Endothelial cell (in vitro differentiated cells): ENCODE results near the gene RETSAT. TPM values are rescaled to one million over a fixed set of nuclear protein-coding genes. Genes with fewer than 3 reads are reported as not detected.

Experiments
- DNase-seq: peaks from one replicate; pipeline ENCODE4 v3.0.0; 2021; ENCODE audit warnings: low spot score
- H3K27ac Mint-ChIP-seq: one replicate; pipeline ENCODE4 v1.8.0; 2021; ENCODE audit warnings: mixed read lengths, inconsistent platforms; ENCODE audit not compliant: unreplicated experiment
- H3K27me3 Mint-ChIP-seq: one replicate; pipeline ENCODE4 v1.8.0; 2021; ENCODE audit warnings: mild to moderate bottlenecking, moderate library complexity, mixed read lengths, inconsistent platforms; ENCODE audit not compliant: unreplicated experiment
- H3K36me3 Mint-ChIP-seq: one replicate; pipeline ENCODE4 v1.8.0; 2021; ENCODE audit warnings: mild to moderate bottlenecking, low read depth, mixed read lengths, inconsistent platforms; ENCODE audit not compliant: unreplicated experiment
- H3K4me1 Mint-ChIP-seq: one replicate; pipeline ENCODE4 v1.8.0; 2021; ENCODE audit warnings: mild to moderate bottlenecking, mixed read lengths, inconsistent platforms; ENCODE audit not compliant: unreplicated experiment
- H3K4me3 Mint-ChIP-seq: one replicate; pipeline ENCODE4 v1.8.0; 2021; ENCODE audit warnings: mild to moderate bottlenecking, mixed read lengths, inconsistent platforms; ENCODE audit not compliant: unreplicated experiment
- H3K9me3 Mint-ChIP-seq: one replicate; pipeline ENCODE4 v1.8.0; 2021; ENCODE audit warnings: mixed read lengths, inconsistent platforms; ENCODE audit not compliant: unreplicated experiment
- CTCF ChIP-seq: fragments of 200-600 bp; sonication (generic); IDR thresholded peaks from one replicate; pipeline ENCODE4 v1.5.0; 2021; ENCODE audit warnings: antibody characterized with exemption; ENCODE audit not compliant: unreplicated experiment
- total RNA-seq: library from RNA; stranded (reverse); fragmentation: NEBNext Ultra II Directional; extraction: Animal tissue kit (Norgen Biotek cat#: 25700); gene quantifications from one replicate; pipeline ENCODE4 v1.2.1, GENCODE V29; 2021; ENCODE audit not compliant: unreplicated experiment

Gene RETSAT
- total RNA-seq, 1 donor from 2014 or later, result 37.0 TPM

- H3K27ac Mint-ChIP-seq, result no peak overlapping the region
- TF ChIP-seq CTCF, result no peak
- H3K4me3 Mint-ChIP-seq, result peak overlapping the region; percentile 22
- peaks cover 8% of the 10 kb centered on the region for H3K4me1 Mint-ChIP-seq
- H3K36me3 Mint-ChIP-seq, result peaks cover 23% of the 10 kb centered on the region
- no peak for DNase-seq
- no peaks in the 10 kb centered on the region for H3K9me3 Mint-ChIP-seq
- H3K27me3 Mint-ChIP-seq, result peaks cover 7% of the 10 kb centered on the region
Measured at GRCh38 chr2:85400023-85400422, 45.7 kb upstream of the RETSAT start.

- no peaks in the 10 kb centered on the region for H3K9me3 Mint-ChIP-seq
- no peak overlapping the region for H3K27ac Mint-ChIP-seq
- H3K36me3 Mint-ChIP-seq, result peaks cover 24% of the 10 kb centered on the region
- peak overlapping the region; percentile 42 for H3K4me3 Mint-ChIP-seq
- peaks cover 8% of the 10 kb centered on the region for H3K4me1 Mint-ChIP-seq
- no peak for DNase-seq
- H3K27me3 Mint-ChIP-seq, result peaks cover 7% of the 10 kb centered on the region
- no peak for TF ChIP-seq CTCF
Measured at GRCh38 chr2:85399183-85399455, 44.8 kb upstream of the RETSAT start.

GRCh38 chr2:85398426-85399182 is 44.3 kb upstream of the RETSAT start:
- no peak overlapping the region for H3K27ac Mint-ChIP-seq
- H3K9me3 Mint-ChIP-seq, result no peaks in the 10 kb centered on the region
- no peak for TF ChIP-seq CTCF
- peak overlapping the region; percentile 42 for H3K4me3 Mint-ChIP-seq
- no peak for DNase-seq
- H3K36me3 Mint-ChIP-seq, result peaks cover 28% of the 10 kb centered on the region
- peaks cover 7% of the 10 kb centered on the region for H3K27me3 Mint-ChIP-seq
- peaks cover 8% of the 10 kb centered on the region for H3K4me1 Mint-ChIP-seq

- Mint-ChIP-seq H3K27me3 (peaks cover 7% of the 10 kb centered on the region), H3K27ac (no peak overlapping the region), H3K9me3 (no peaks in the 10 kb centered on the region), H3K4me3 (no peak overlapping the region), H3K36me3 (peaks cover 25% of the 10 kb centered on the region), H3K4me1 (peaks cover 8% of the 10 kb centered on the region)
- no peak for DNase-seq
- TF ChIP-seq CTCF, result no peak
Measured at GRCh38 chr2:85397925-85398331, 43.6 kb upstream of the RETSAT start.

- Mint-ChIP-seq H3K36me3 (peaks cover 22% of the 10 kb centered on the region), H3K9me3 (no peaks in the 10 kb centered on the region), H3K4me1 (peaks cover 8% of the 10 kb centered on the region), H3K27me3 (peaks cover 7% of the 10 kb centered on the region), H3K27ac (peak overlapping the region; percentile 25), H3K4me3 (peak overlapping the region; percentile 11)
- no peak for DNase-seq
- TF ChIP-seq CTCF, result no peak
Measured at GRCh38 chr2:85396531-85397470, 42.5 kb upstream of the RETSAT start.
